ENCODE measurements around the gene ANKRD23.
A peak's percentile ranks its signal among the peaks of the same experiment; 100 is the strongest.
"Not testable (repeated sequence)": the region's sequence is repeated elsewhere in the genome, so short reads cannot be mapped to it uniquely, and the experiment has no call there.

The ANKRD23 gene

GRCh38 chr2:96816836-96817702 is 26.8 kb downstream of the ANKRD23 start:
- in situ Hi-C loops (cut with MboI; ENCODE audit: low sequenced_read_pairs) = no loop called here
- DNase-seq (ENCODE audit: low spot score in 2 of 2) = peak; percentile 28 to 33

DNA sequence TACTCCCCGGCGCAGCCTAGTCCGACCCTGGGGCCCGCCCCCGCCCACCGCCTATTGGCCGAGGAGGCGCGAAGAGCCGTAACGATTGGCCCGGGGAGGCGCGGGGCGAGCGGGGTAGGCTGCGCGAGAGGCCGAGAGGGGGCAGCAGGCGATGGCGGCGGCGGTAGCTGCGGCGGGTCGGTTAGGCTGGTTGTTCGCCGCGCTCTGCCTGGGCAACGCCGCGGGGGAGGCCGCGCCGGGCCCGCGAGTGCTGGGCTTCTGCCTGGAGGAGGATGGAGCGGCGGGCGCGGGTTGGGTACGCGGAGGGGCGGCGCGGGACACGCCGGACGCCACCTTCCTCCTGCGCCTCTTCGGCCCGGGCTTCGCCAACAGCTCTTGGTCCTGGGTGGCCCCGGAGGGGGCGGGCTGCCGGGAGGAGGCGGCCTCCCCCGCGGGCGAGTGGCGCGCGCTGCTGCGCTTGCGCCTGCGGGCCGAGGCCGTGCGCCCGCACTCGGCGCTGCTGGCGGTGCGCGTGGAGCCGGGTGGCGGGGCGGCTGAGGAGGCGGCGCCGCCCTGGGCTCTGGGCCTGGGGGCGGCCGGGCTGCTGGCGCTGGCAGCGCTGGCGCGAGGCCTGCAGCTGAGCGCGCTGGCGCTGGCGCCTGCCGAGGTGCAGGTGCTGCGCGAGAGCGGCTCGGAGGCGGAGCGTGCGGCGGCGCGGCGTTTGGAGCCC is 27.5 kb downstream of the ANKRD23 start, which contains the start of gene CNNM3:
TSS of gene CNNM3 (plus strand) at position 142 of the 709 bp plus-strand sequence. CDS start at position 152, 10 bp downstream.
- no peaks in the 10 kb centered on the region for H3K9me3 ChIP-seq
- peak within 1 kb of the TSS; percentile 48 for H3K4me3 ChIP-seq
- H3K4me1 ChIP-seq = peaks cover 4% of the 10 kb centered on the region; the same call in 1 of the 2 replicates
- H3K27me3 ChIP-seq (ENCODE audit: low read depth) = no peaks in the 10 kb centered on the region
- H3K36me3 ChIP-seq (replicated peaks) = peaks cover 3% of the 10 kb centered on the region
- DNase-seq (ENCODE audit: low spot score in 2 of 2) = peak; percentile 91 to 98
- in situ Hi-C loops (cut with MboI; ENCODE audit: low sequenced_read_pairs) = no loop called here

More at GRCh38 chr2:96816836-96817702, 26.8 kb downstream of the ANKRD23 start:
- H3K36me3 ChIP-seq (replicated peaks) = peaks cover 3% of the 10 kb centered on the region
- H3K27me3 ChIP-seq (ENCODE audit: low read depth) = no peaks in the 10 kb centered on the region
- peaks cover 4% of the 10 kb centered on the region; the same call in 1 of the 2 replicates for H3K4me1 ChIP-seq
- no peaks in the 10 kb centered on the region for H3K9me3 ChIP-seq
- H3K4me3 ChIP-seq = peak overlapping the region; percentile 48

GRCh38 chr2:96815326-96816126 is 28.3 kb downstream of the ANKRD23 start:
- in situ Hi-C loops (cut with MboI; ENCODE audit: low sequenced_read_pairs) = no loop called here
- peak in 1 of 2 experiments; percentile 34 for DNase-seq (ENCODE audit: low spot score in 2 of 2)

DNA sequence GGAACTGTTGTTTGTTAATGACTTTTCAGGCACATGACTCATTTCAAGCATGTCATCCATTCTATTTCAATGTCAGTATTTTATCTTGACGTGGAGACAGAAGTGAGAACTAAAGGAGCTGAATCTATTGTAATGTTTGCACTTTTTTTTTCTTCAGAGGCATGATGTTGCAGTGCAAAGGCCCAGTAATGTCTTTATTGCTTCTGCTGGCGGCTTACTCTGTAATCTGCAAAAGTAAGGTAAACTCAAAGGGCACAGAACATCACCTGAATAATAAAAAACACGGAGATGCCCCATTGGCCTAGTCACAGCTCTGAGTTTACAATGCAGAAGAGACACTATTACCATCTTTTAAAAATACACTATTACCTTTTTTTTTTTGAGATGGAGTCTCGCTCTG is 30.2 kb downstream of the ANKRD23 start:
- DNase-seq (ENCODE audit: low spot score in 2 of 2) = no peak
- H3K27me3 ChIP-seq (ENCODE audit: low read depth) = no peaks in the 10 kb centered on the region
- in situ Hi-C loops (cut with MboI; ENCODE audit: low sequenced_read_pairs) = no loop called here
- no peak overlapping the region for H3K4me3 ChIP-seq
- H3K9me3 ChIP-seq = no peaks in the 10 kb centered on the region
- H3K4me1 ChIP-seq = peaks cover 4% of the 10 kb centered on the region; the same call in 1 of the 2 replicates
- H3K36me3 ChIP-seq (replicated peaks) = peaks cover 3% of the 10 kb centered on the region

More at GRCh38 chr2:96815326-96816126, 28.3 kb downstream of the ANKRD23 start:
- no peaks in the 10 kb centered on the region for H3K9me3 ChIP-seq
- H3K4me1 ChIP-seq = peaks cover 4% of the 10 kb centered on the region; the same call in 1 of the 2 replicates
- H3K27me3 ChIP-seq (ENCODE audit: low read depth) = no peaks in the 10 kb centered on the region
- peaks cover 3% of the 10 kb centered on the region for H3K36me3 ChIP-seq (replicated peaks)
- H3K4me3 ChIP-seq = peak overlapping the region; percentile 43

DNA sequence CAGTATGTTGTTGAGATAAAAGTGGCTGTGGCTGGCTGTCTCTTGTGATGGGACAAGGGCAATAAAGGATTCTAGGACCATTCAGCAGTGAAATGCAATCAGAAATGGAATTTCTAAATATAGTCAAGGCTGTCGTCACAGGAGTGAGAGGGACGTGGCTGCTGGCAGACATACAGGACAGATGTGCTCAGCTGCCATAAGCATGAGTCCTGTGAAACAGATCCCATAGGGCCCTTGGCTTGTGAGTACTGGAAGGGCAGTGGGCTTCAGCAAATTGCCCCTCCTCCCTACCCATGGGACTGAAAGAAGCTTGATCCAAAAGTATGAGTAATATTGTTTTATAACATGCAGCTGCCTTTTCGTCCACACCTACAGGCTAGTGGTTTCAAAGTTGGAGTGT is 31.9 kb downstream of the ANKRD23 start:
- DNase-seq (ENCODE audit: low spot score in 2 of 2) = no peak
- in situ Hi-C loops (cut with MboI; ENCODE audit: low sequenced_read_pairs) = no loop called here
- Histone ChIP-seq H3K36me3 (replicated peaks) (peaks cover 3% of the 10 kb centered on the region), H3K4me1 (no peaks in the 10 kb centered on the region), H3K4me3 (no peak overlapping the region), H3K9me3 (no peaks in the 10 kb centered on the region), H3K27me3 (ENCODE audit: low read depth) (no peaks in the 10 kb centered on the region)

GRCh38 chr2:96810783-96811192 is 33.0 kb downstream of the ANKRD23 start:
- DNase-seq (ENCODE audit: low spot score in 2 of 2) = no peak
- Histone ChIP-seq H3K4me1 (no peaks in the 10 kb centered on the region), H3K4me3 (no peak overlapping the region), H3K27me3 (ENCODE audit: low read depth) (no peaks in the 10 kb centered on the region), H3K9me3 (no peaks in the 10 kb centered on the region), H3K36me3 (replicated peaks) (peaks cover 3% of the 10 kb centered on the region)
- in situ Hi-C loops (cut with MboI; ENCODE audit: low sequenced_read_pairs) = no loop called here

- Histone ChIP-seq H3K27me3 (ENCODE audit: low read depth) (no peaks in the 10 kb centered on the region), H3K4me3 (no peak overlapping the region), H3K4me1 (no peaks in the 10 kb centered on the region), H3K36me3 (replicated peaks) (peaks cover 3% of the 10 kb centered on the region), H3K9me3 (no peaks in the 10 kb centered on the region)
- in situ Hi-C loops (cut with MboI; ENCODE audit: low sequenced_read_pairs) = no loop called here
- DNase-seq (ENCODE audit: low spot score in 2 of 2) = no peak
Observed at GRCh38 chr2:96809951-96810782, 33.7 kb downstream of the ANKRD23 start.

DNA sequence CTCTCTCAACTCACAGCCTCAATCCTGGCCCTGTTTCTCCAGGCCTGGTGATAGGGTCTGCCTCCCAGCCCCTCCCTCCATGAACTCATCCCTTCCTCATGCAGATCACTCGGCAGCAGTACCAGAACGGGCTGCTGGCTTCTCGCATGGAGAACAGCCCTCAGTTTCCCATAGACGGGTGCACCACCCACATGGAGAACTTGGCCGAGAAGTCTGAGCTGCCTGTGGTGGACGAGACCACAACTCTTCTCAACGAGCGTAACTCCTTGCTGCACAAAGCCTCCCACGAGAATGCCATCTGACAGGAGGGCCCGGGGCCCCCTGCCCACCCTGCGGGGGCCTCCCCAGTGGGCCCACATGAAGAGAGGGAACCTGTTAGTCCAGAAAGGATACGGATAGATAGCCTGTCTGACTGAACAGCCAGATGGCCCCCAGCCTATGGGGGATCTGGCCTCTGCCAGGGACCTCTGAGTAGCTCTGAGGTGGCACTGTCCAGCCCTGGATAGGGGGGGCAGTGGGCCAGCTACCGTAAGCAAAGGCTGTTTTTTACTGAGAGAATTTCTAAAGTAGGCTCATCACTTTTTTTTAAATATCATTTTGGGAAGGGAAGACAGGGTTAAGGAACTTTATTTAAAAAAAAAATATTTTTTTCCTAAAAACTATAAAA is 34.5 kb downstream of the ANKRD23 start:
- Histone ChIP-seq H3K9me3 (no peaks in the 10 kb centered on the region), H3K27me3 (ENCODE audit: low read depth) (no peaks in the 10 kb centered on the region), H3K4me3 (no peak overlapping the region), H3K36me3 (replicated peaks) (peaks cover 3% of the 10 kb centered on the region), H3K4me1 (no peaks in the 10 kb centered on the region)
- in situ Hi-C loops (cut with MboI; ENCODE audit: low sequenced_read_pairs) = no loop called here
- no peak for DNase-seq (ENCODE audit: low spot score in 2 of 2)

- H3K4me3 ChIP-seq = no peak overlapping the region
- H3K36me3 ChIP-seq (replicated peaks) = peaks cover 3% of the 10 kb centered on the region
- H3K4me1 ChIP-seq = no peaks in the 10 kb centered on the region
- no peaks in the 10 kb centered on the region for H3K9me3 ChIP-seq
- no peak for DNase-seq (ENCODE audit: low spot score in 2 of 2)
- H3K27me3 ChIP-seq (ENCODE audit: low read depth) = no peaks in the 10 kb centered on the region
- in situ Hi-C loops (cut with MboI; ENCODE audit: low sequenced_read_pairs) = no loop called here
Observed at GRCh38 chr2:96808176-96808837, 35.5 kb downstream of the ANKRD23 start.

- no peak for DNase-seq (ENCODE audit: low spot score in 2 of 2)
- in situ Hi-C loops (cut with MboI; ENCODE audit: low sequenced_read_pairs) = no loop called here
- H3K36me3 ChIP-seq (replicated peaks) = peaks cover 7% of the 10 kb centered on the region
- H3K4me1 ChIP-seq = no peaks in the 10 kb centered on the region
- H3K4me3 ChIP-seq = no peak overlapping the region
- H3K9me3 ChIP-seq = no peaks in the 10 kb centered on the region
- H3K27me3 ChIP-seq (ENCODE audit: low read depth) = no peaks in the 10 kb centered on the region
Observed at GRCh38 chr2:96807127-96807471, 36.7 kb downstream of the ANKRD23 start.

GRCh38 chr2:96806468-96807126 is 37.2 kb downstream of the ANKRD23 start:
- in situ Hi-C loops (cut with MboI; ENCODE audit: low sequenced_read_pairs) = no loop called here

DNA sequence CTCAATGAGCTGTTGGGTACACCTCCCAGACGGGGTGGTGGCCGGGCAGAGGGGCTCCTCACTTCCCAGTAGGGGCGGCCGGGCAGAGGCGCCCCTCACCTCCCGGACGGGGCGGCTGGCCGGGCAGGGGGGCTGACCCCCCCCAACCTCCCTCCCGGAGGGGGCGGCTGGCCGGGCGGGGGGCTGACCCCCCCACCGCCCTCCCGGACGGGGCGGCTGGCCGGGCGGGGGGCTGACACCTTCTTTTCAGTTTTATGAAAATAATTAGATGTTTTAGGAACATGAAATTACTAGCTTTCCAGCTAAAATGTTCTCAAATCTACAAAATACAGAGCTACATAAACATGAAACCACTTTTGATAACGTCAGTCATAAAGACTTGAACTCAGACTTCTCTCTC is 37.9 kb downstream of the ANKRD23 start:
- H3K4me3 ChIP-seq; H3K4me1 ChIP-seq; H3K27me3 ChIP-seq (ENCODE audit: low read depth); in situ Hi-C loops (cut with MboI; ENCODE audit: low sequenced_read_pairs); H3K9me3 ChIP-seq; DNase-seq (ENCODE audit: low spot score in 2 of 2): not testable (repeated sequence)
- H3K36me3 ChIP-seq (replicated peaks) = peaks cover 17% of the 10 kb centered on the region

More at GRCh38 chr2:96806468-96807126, 37.2 kb downstream of the ANKRD23 start:
- Histone ChIP-seq H3K4me1 (no peaks in the 10 kb centered on the region), H3K36me3 (replicated peaks) (peaks cover 12% of the 10 kb centered on the region), H3K9me3 (no peaks in the 10 kb centered on the region), H3K27me3 (ENCODE audit: low read depth) (no peaks in the 10 kb centered on the region), H3K4me3 (no peak overlapping the region)
- no peak for DNase-seq (ENCODE audit: low spot score in 2 of 2)

Data from HAP-1 (cell line).